ENCODE measurements around the gene CSF2RB.

DNA sequence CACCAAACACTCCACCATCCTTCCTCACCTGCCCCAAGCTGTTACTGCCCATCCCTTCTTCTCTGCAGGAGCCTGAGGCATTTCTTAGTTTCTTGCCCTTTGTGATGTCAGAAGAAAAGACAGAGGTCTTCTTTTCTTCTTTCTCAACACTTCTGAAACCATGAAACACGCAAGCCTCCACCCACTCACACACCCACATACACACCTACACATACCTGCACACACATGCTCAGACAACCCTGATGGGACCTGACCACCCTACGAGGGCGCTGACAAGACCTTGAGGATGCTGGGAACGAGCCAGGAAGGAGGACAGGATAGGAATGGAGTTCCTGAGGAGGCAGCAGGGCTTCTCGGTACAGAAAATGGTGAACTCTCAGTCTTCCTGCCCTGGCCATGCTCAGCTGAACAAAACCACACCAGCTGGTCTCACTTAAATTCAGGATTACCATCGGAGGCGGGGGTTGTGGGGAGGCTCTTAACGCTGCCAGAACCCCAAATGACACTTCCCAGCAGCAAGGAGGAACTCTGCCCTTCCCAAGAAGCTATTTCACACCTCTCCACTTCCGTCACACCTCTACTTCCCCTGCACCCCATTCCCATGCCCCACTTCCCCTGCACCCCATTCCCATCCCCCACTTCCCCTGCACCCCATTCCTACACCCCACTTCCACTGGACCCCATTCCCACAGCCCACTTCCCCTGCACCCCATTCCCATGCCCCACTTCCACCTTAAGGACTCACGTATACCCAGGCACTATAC is 41.0 kb downstream of the CSF2RB start:
- TF ChIP-seq, protein P1, sequence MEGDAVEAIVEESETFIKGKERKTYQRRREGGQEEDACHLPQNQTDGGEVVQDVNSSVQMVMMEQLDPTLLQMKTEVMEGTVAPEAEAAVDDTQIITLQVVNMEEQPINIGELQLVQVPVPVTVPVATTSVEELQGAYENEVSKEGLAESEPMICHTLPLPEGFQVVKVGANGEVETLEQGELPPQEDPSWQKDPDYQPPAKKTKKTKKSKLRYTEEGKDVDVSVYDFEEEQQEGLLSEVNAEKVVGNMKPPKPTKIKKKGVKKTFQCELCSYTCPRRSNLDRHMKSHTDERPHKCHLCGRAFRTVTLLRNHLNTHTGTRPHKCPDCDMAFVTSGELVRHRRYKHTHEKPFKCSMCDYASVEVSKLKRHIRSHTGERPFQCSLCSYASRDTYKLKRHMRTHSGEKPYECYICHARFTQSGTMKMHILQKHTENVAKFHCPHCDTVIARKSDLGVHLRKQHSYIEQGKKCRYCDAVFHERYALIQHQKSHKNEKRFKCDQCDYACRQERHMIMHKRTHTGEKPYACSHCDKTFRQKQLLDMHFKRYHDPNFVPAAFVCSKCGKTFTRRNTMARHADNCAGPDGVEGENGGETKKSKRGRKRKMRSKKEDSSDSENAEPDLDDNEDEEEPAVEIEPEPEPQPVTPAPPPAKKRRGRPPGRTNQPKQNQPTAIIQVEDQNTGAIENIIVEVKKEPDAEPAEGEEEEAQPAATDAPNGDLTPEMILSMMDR (conservative IDR thresholded peaks at IDR 0.05): no peak
- TF ChIP-seq ZFX (IDR thresholded peaks at IDR 0.05): no peak
